Liver (tissue), 9 donors: ENCODE measurements around the gene FBXO24. TPM values are rescaled to one million over a fixed set of nuclear protein-coding genes. Genes with fewer than 3 reads are reported as not detected.

Experiments used
- DNase-seq: peaks from one replicate; pipeline ENCODE4 v3.0.0-alpha.2; 2017; ENCODE audit warnings: low spot score
- H3K27ac ChIP-seq, 2 donors: one replicate each; pipeline ENCODE4 v1.7.0; 2013; ENCODE audit warnings: inconsistent platforms in 2 of 2, low read length in 2 of 2, control low read depth in 1 of 2, low read depth in 1 of 2, mild to moderate bottlenecking in 1 of 2
- H3K27me3 ChIP-seq, 4 donors: one replicate each; pipeline versions ENCODE4 v1.6.1 to v1.7.0; 2013; ENCODE audit warnings: low read length in 3 of 4, inconsistent platforms in 1 of 4, mild to moderate bottlenecking in 1 of 4, moderate library complexity in 1 of 4; ENCODE audit not compliant: control insufficient read depth in 4 of 4, insufficient read depth in 4 of 4
- H3K36me3 ChIP-seq, 4 donors: one replicate each; pipeline versions ENCODE4 v1.6.1 to v1.7.0; 2013; ENCODE audit warnings: low read length in 3 of 4, mild to moderate bottlenecking in 3 of 4, low read depth in 1 of 4, moderate library complexity in 1 of 4; ENCODE audit not compliant: control insufficient read depth in 4 of 4, insufficient read depth in 3 of 4
- H3K4me1 ChIP-seq, 4 donors: one replicate each; pipeline versions ENCODE4 v1.6.1 to v1.7.0; 2013; ENCODE audit warnings: low read length in 3 of 4, mild to moderate bottlenecking in 3 of 4, moderate library complexity in 1 of 4; ENCODE audit not compliant: control insufficient read depth in 4 of 4, insufficient read depth in 4 of 4
- H3K4me3 ChIP-seq, 3 donors: one replicate each; pipeline versions ENCODE4 v1.6.1 to v1.7.0; 2013; ENCODE audit warnings: low read length in 3 of 3, control low read depth in 1 of 3, low read depth in 1 of 3, mild to moderate bottlenecking in 1 of 3
- H3K9ac ChIP-seq, 2 donors: one replicate each; pipeline ENCODE4 v1.7.0; 2013; ENCODE audit warnings: low read length in 2 of 2, mild to moderate bottlenecking in 2 of 2, moderate library complexity in 2 of 2, control low read depth in 1 of 2, low read depth in 1 of 2
- H3K9me3 ChIP-seq, 4 donors: one replicate each; pipeline versions ENCODE4 v1.6.1 to v1.7.0; 2013; ENCODE audit warnings: low read length in 3 of 4; ENCODE audit not compliant: control insufficient read depth in 4 of 4
- ATF3 ChIP-seq: IDR thresholded peaks from 2 replicates; pipeline ENCODE4 v1.6.1; 2016; ENCODE audit warnings: antibody characterized with exemption
- CTCF ChIP-seq: fragments of 150-350 bp; IDR thresholded peaks from 2 replicates; pipeline ENCODE4 v1.5.1; 2017; ENCODE audit warnings: improper control_type of control experiment, low read depth, low read length; ENCODE audit not compliant: missing input control
- EGR1 ChIP-seq, 2 donors: IDR thresholded peaks; 2 replicates each; pipeline ENCODE4 v1.6.1; 2016 to 2018; ENCODE audit warnings: antibody characterized with exemption in 2 of 2, low read depth in 2 of 2
- FOXA1 ChIP-seq: IDR thresholded peaks from 2 replicates; pipeline ENCODE4 v1.6.1; 2016; ENCODE audit warnings: antibody characterized with exemption
- FOXA2 ChIP-seq: IDR thresholded peaks from 2 replicates; pipeline ENCODE4 v1.6.1; 2016; ENCODE audit warnings: antibody characterized with exemption
- GABPA ChIP-seq, 2 donors: IDR thresholded peaks in 1 of 2; conservative IDR thresholded peaks in 1 of 2; 2 replicates each; pipeline ENCODE4 v1.6.1; 2016; ENCODE audit warnings: antibody characterized with exemption in 2 of 2, mild to moderate bottlenecking in 1 of 2, moderate library complexity in 1 of 2
- HNF4A ChIP-seq, 2 donors: conservative IDR thresholded peaks; 2 replicates each; pipeline ENCODE4 v1.6.1; 2016; ENCODE audit warnings: antibody characterized with exemption in 2 of 2, mild to moderate bottlenecking in 2 of 2
- HNF4G ChIP-seq: IDR thresholded peaks from 2 replicates; pipeline ENCODE4 v1.6.1; 2016; ENCODE audit warnings: antibody characterized with exemption
- JUND ChIP-seq, 2 donors: IDR thresholded peaks; 2 replicates each; pipeline ENCODE4 v1.6.1; 2016; ENCODE audit warnings: antibody characterized with exemption in 2 of 2
- MAX ChIP-seq: IDR thresholded peaks from 2 replicates; pipeline ENCODE4 v1.6.1; 2016; ENCODE audit warnings: antibody characterized with exemption
- NR2F2 ChIP-seq: IDR thresholded peaks from 2 replicates; pipeline ENCODE4 v1.6.1; 2016; ENCODE audit warnings: antibody characterized with exemption
- RAD21 ChIP-seq, 2 donors: IDR thresholded peaks; 2 replicates each; pipeline ENCODE4 v1.6.1; 2016; ENCODE audit warnings: antibody characterized with exemption in 2 of 2, mild to moderate bottlenecking in 2 of 2
- REST ChIP-seq: IDR thresholded peaks from 2 replicates; pipeline ENCODE4 v1.6.1; 2016; ENCODE audit warnings: antibody characterized with exemption, mild to moderate bottlenecking
- RXRA ChIP-seq, 2 donors: IDR thresholded peaks; 2 replicates each; pipeline ENCODE4 v1.6.1; 2017 to 2018; ENCODE audit warnings: antibody characterized with exemption in 2 of 2, mild to moderate bottlenecking in 1 of 2
- SP1 ChIP-seq: IDR thresholded peaks from 2 replicates; pipeline ENCODE4 v1.6.1; 2018; ENCODE audit warnings: antibody characterized with exemption, mild to moderate bottlenecking
- TAF1 ChIP-seq: conservative IDR thresholded peaks from 2 replicates; pipeline ENCODE4 v1.6.1; 2016; ENCODE audit warnings: antibody characterized with exemption, mild to moderate bottlenecking
- YY1 ChIP-seq: IDR thresholded peaks from 2 replicates; pipeline ENCODE4 v1.6.1; 2016; ENCODE audit warnings: antibody characterized with exemption, mild to moderate bottlenecking
- ZBTB33 ChIP-seq: IDR thresholded peaks from 2 replicates; pipeline ENCODE4 v1.6.1; 2016; ENCODE audit warnings: antibody characterized with exemption
- WGBS: extraction: QIAGEN DNeasy Blood & Tissue Kit; methylation state at CpG from one replicate; pipeline ENCODE4 v1.1.7; 2013; 5-methylcytosine and 5-hydroxymethylcytosine counted together
- polyA plus RNA-seq, 2 donors: library from polyadenylated mRNA; stranded (reverse) in 1 of 2; unstranded in 1 of 2; fragments of 200-250 nt in 1 of 2; fragments of >200 nt in 1 of 2; fragmentation: Nextera tagmentation in 1 of 2; extraction: Ambion mirVana in 1 of 2; gene quantifications; one replicate each; pipeline versions ENCODE4 v1.2.1 to v1.2.3, GENCODE V29; 2013 to 2015
- total RNA-seq, 2 donors: library from RNA; depleted of rRNA; stranded (reverse); fragments of >200 nt; gene quantifications; one replicate each; pipeline ENCODE4 v1.2.3, GENCODE V29; 2014
- donor health status: healthy.
- donor health status: healthy.
- donor health status: healthy.
- donor health status: healthy.
- donor health status: healthy.

The FBXO24 gene
- total and polyA plus RNA-seq, 4 donors: 0.25 to 1.3 (median 0.50) TPM

- H3K36me3 ChIP-seq: peaks cover 0 to 22% (median 13%) of the 10 kb centered on the region in 4 donors
- peak overlapping the region; percentile 84 to 90 for H3K27ac ChIP-seq
- WGBS: 44% methylated on average over 6 of the region's 6 CpGs
- H3K9me3 ChIP-seq: no peaks in the 10 kb centered on the region
- DNase-seq: no peak
- H3K4me3 ChIP-seq: no peak overlapping the region
- TF ChIP-seq MAX: peak; percentile 49
- peak; percentile 51 to 64 for TF ChIP-seq RXRA (IDR thresholded peaks at IDR 0.05)
- TF ChIP-seq CTCF: no peak
- peak; percentile 43 for TF ChIP-seq FOXA1
- TF ChIP-seq ATF3: no peak
- TF ChIP-seq GABPA (IDR thresholded peaks at IDR 0.05 in 1 of 2, conservative IDR thresholded peaks at IDR 0.05 in 1 of 2): no peak
- TF ChIP-seq RAD21 (IDR thresholded peaks at IDR 0.05): no peak
- TF ChIP-seq NR2F2: no peak
- TF ChIP-seq ZBTB33: no peak
- peak; percentile 67 for TF ChIP-seq REST
- TF ChIP-seq HNF4G: no peak
- peak; percentile 42 for TF ChIP-seq SP1
- TF ChIP-seq YY1: peak; percentile 79
- TF ChIP-seq EGR1 (IDR thresholded peaks at IDR 0.05; ENCODE audit: low read depth in 2 of 2): no peak
- no peak for TF ChIP-seq TAF1
- TF ChIP-seq HNF4A (conservative IDR thresholded peaks at IDR 0.05): peak; percentile 49 to 59
- peak; percentile 60 for TF ChIP-seq FOXA2
- TF ChIP-seq JUND (IDR thresholded peaks at IDR 0.05): no peak
- no peaks in the 10 kb centered on the region for H3K27me3 ChIP-seq
- peak overlapping the region in 1 of 2 donors; percentile 18 for H3K9ac ChIP-seq
- peaks cover 36 to 97% (median 79%) of the 10 kb centered on the region in 4 donors for H3K4me1 ChIP-seq
These were observed 20.1 kb upstream of the FBXO24 start for GRCh38 chr7:100566018-100566531.
